Central memory CD8-positive, alpha-beta T cell (primary cell): ENCODE data around the gene RBM23.
A peak's percentile ranks its signal among the peaks of the same experiment; 100 is the strongest.
"Not testable (repeated sequence)": the region's sequence is repeated elsewhere in the genome, so short reads cannot be mapped to it uniquely, and the experiment has no call there.

ENCODE experiments used
- ATAC-seq: fragments of 150-1000 bp; cut with Tn5 transposase; replicated peaks from 2 replicates; pipeline ENCODE4 v1.10.0; 2022; ENCODE audit warnings: mild to moderate bottlenecking, moderate FRiP score, moderate number of reproducible peaks; ENCODE audit not compliant: poor library complexity, severe bottlenecking; ENCODE audit errors: extremely low read depth
- DNase-seq, 2 donors: peaks; one replicate each; pipeline ENCODE4 v3.0.0; 2021; ENCODE audit warnings: low spot score in 2 of 2
- H3K27ac Mint-ChIP-seq: one replicate; pipeline ENCODE4 v1.8.0; 2022; ENCODE audit warnings: low read depth, mild to moderate bottlenecking, moderate library complexity, mixed read lengths
- H3K27me3 Mint-ChIP-seq: one replicate; pipeline ENCODE4 v1.8.0; 2022; ENCODE audit warnings: mixed read lengths
- H3K36me3 Mint-ChIP-seq: one replicate; pipeline ENCODE4 v1.8.0; 2022; ENCODE audit warnings: mild to moderate bottlenecking, moderate library complexity, mixed read lengths; ENCODE audit not compliant: insufficient read depth
- H3K4me1 Mint-ChIP-seq: one replicate; pipeline ENCODE4 v1.8.0; 2022; ENCODE audit warnings: mixed read lengths
- H3K4me3 Mint-ChIP-seq: one replicate; pipeline ENCODE4 v1.8.0; 2022; ENCODE audit warnings: mild to moderate bottlenecking, moderate library complexity, mixed read lengths
- H3K9me3 Mint-ChIP-seq: one replicate; pipeline ENCODE4 v1.8.0; 2022; ENCODE audit warnings: mixed read lengths

The RBM23 gene

DNA sequence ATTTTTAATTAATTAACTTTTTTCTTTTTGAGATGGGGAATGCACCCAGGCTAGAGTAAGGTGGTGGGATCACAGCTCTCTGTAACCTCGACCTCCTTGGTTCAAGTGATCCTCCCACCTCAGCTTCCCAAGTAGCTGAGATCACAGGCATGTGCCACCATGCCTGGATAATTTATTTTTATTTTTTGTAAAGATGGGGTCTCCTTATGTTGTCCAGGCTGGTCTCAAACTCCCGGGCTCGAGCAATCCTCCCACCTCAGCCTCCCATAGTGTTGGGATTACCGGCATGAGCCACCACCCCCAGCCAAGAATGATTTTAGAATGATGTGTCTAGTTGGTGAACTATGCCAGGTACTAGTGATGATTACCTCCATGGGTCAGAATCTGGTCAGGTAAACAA is 54.0 kb downstream of the RBM23 start:
- no peak for ATAC-seq
- DNase-seq: no peak
- H3K4me3 Mint-ChIP-seq: no peak overlapping the region
- peaks cover 8% of the 10 kb centered on the region for H3K4me1 Mint-ChIP-seq
- no peaks in the 10 kb centered on the region for H3K9me3 Mint-ChIP-seq
- H3K36me3 Mint-ChIP-seq: no peaks in the 10 kb centered on the region
- H3K27ac Mint-ChIP-seq: no peak overlapping the region
- peaks cover 15% of the 10 kb centered on the region for H3K27me3 Mint-ChIP-seq

DNA sequence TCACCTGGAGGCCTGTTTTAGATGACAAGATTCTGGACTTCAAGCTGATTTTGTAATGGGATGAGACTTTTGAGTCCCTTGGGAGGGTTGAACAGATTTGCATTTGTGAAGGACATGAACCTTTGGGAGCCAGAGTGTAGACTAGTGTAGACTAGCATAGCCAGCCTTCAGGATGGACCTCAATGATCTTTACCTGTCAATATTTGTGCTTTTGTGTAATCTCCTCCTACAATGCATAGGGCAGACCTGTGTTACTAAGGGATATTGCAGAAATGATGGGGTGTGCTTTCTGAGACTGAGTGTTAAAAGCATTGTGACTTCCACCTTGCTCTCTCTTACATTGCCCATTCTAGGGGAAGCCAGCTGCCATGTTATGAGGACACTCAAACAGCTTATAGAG is 57.3 kb downstream of the RBM23 start:
- no peak for ATAC-seq
- Mint-ChIP-seq H3K4me1 (peaks cover 20% of the 10 kb centered on the region), H3K27me3 (peaks cover 31% of the 10 kb centered on the region), H3K27ac (no peak overlapping the region), H3K9me3 (no peaks in the 10 kb centered on the region), H3K36me3 (peaks cover 3% of the 10 kb centered on the region), H3K4me3 (no peak overlapping the region)
- DNase-seq: no peak

DNA sequence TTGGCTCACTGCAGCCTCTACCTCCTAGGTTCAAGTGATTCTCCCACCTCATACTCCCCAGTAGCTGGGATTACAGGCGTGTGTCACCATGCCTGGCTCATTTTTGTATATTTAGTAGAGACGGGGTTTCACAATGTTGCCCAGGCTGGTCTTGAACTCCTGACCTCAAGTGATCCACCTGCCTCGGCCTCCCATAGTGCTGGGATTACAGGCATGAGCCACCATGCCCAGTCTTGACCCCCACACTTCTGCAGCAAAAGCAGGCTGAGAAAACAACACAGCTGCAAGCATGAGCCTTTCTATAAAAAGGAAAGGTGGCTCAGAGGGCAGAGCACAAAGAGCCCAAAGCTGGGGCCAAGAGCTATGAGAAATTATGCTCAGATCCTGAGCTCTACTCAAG is 58.6 kb downstream of the RBM23 start:
- not testable (repeated sequence) for ATAC-seq, H3K4me3 Mint-ChIP-seq, H3K36me3 Mint-ChIP-seq, H3K9me3 Mint-ChIP-seq, DNase-seq, H3K27ac Mint-ChIP-seq
- H3K4me1 Mint-ChIP-seq: peaks cover 16% of the 10 kb centered on the region
- peaks cover 43% of the 10 kb centered on the region for H3K27me3 Mint-ChIP-seq

DNA sequence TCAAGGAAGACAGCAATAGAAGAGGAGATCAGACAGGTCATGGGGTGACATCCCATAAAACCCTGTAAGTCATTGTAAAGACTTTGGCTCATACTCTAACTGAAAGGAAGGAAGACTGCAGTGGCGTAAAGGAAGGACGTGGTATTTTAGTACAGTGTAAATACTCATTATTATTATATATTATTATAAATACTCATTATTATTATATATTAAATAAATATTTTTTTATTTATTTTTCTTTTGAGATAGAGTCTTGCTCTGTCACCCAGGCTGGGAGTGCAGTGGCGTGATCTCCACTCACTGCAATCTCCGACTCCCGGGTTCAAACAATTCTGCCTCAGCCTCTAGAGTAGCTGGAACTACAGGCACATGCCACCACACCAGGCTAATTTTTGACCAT is 62.5 kb downstream of the RBM23 start:
- no peak for ATAC-seq
- no peaks in the 10 kb centered on the region for H3K9me3 Mint-ChIP-seq
- peaks cover 42% of the 10 kb centered on the region for H3K27me3 Mint-ChIP-seq
- H3K27ac Mint-ChIP-seq: no peak overlapping the region
- DNase-seq: no peak
- H3K36me3 Mint-ChIP-seq: peaks cover 3% of the 10 kb centered on the region
- H3K4me3 Mint-ChIP-seq: no peak overlapping the region
- H3K4me1 Mint-ChIP-seq: peaks cover 27% of the 10 kb centered on the region

DNA sequence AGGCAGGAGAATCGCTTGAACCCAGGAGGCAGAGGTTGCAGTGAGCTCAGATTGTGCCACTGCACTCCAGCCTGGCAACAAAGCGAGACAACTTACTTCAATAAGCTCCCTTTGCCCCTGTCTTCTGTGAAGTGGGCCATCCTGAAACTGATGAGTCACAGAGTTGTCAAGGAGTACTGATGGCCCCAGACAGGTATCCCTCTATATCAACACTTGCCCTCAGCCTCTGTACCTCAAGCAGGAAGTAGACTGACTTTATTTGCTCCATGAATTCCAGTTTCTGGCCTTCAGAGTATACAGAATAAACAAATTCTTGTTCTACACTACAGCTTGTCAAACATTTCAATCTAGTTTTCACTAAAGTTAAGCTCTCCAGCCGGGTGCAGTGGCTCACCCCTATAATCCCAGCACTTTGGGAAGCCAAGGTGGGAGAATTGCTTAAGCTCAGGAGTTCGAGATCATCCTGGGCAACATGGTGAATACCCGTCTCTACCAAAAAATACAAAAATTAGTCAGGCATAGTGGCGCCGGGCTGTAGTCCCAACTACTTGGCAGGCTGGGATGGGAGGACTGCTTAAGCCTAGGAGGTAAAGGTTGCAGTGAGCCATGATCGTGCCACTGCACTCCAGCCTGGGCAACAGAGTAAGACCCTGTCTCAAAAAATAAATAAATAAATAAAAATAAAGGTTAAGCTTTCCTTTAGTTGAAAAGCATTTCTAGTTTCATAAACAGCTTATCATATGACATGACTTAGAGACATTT is 63.8 kb downstream of the RBM23 start:
- peaks cover 3% of the 10 kb centered on the region for H3K36me3 Mint-ChIP-seq
- no peak overlapping the region for H3K27ac Mint-ChIP-seq
- no peaks in the 10 kb centered on the region for H3K9me3 Mint-ChIP-seq
- H3K4me1 Mint-ChIP-seq: peaks cover 27% of the 10 kb centered on the region
- peaks cover 35% of the 10 kb centered on the region for H3K27me3 Mint-ChIP-seq
- H3K4me3 Mint-ChIP-seq: no peak overlapping the region
- no peak for DNase-seq
- no peak for ATAC-seq

DNA sequence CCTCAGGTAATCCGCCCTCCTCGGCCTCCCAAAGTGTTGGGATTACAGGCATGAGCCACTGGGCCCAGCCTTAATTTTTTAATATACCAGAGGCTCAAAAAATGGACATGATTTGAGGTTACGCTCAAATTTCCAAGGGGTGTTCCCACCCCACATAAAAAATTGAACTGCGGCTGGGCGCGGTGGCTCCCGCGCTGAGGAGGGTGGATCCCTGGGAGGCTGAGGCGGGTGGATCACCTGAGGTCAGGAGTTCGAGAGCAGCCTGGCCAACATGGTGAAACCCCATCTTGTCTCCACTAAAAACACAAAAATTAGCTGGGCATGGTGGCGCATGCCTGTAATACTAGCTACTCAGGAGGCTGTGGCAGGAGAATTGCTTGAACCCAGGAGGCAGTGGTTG is 64.7 kb downstream of the RBM23 start:
- H3K27ac Mint-ChIP-seq, H3K9me3 Mint-ChIP-seq, H3K4me3 Mint-ChIP-seq, DNase-seq, ATAC-seq, H3K36me3 Mint-ChIP-seq: not testable (repeated sequence)
- Mint-ChIP-seq H3K4me1 (peaks cover 27% of the 10 kb centered on the region), H3K27me3 (peaks cover 41% of the 10 kb centered on the region)

DNA sequence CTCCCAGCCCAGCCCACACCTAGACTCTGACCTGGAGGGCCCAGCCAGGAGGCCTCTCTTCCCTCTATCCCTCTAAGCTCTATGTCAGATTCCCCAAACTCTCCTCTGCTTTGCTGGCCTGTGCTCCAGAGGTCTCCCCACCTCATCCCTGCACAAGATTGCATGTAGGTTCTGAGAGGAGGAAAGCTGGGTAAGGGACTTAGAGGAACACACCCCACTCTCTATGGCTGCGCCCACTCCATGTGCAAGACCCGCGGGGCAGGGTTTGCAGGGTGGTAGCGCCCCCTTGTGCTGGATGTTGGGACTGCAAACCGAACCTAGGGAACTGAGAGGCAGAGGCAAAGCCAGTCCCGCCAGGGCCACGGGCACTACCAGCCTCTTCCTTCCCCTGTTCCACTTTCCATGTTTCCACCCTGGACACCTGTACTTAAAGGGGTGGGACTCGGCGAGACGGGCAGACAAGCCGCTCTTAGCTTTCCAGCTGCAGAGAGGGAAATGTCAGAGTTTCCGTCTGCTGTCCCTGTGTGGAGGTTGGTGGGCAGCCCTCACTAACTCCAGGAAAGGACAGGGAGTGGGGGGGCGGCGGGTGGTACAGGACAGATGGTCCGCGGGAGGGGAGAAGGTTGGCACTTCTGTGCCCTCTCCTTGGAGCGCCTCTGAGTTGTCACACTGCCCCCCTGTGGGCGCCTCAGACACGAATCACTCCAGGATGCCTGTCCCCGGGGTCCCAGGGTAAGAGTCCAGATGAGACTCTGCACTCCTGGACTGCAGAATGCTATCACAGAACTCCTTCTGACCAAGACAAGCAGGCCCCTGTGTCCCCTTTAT is 65.8 kb downstream of the RBM23 start:
- Mint-ChIP-seq H3K4me3 (peak overlapping the region; percentile 79), H3K27ac (no peak overlapping the region), H3K9me3 (no peaks in the 10 kb centered on the region), H3K4me1 (peaks cover 20% of the 10 kb centered on the region), H3K36me3 (peaks cover 2% of the 10 kb centered on the region), H3K27me3 (peaks cover 48% of the 10 kb centered on the region)
- peak; percentile 90 for ATAC-seq
- peak; percentile 81 to 98 for DNase-seq

DNA sequence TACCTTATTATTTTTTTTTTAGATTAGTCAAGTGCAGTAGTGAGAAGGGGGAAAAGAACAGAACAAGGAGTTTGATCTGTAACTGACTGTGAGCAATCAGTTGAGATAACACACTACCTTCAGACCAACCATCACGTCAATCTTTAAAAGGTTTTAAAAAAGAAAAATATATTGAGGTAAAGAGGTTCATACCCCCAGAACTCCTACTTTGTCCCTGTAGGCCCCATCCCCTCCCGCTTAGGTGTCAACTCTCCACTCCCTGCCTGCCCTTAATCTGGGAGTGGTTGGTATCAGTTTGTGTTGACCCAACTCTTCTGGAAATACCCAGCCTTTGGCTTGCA is 66.4 kb downstream of the RBM23 start:
- no peaks in the 10 kb centered on the region for H3K9me3 Mint-ChIP-seq
- peaks cover 2% of the 10 kb centered on the region for H3K36me3 Mint-ChIP-seq
- peak overlapping the region; percentile 79 for H3K4me3 Mint-ChIP-seq
- peaks cover 14% of the 10 kb centered on the region for H3K4me1 Mint-ChIP-seq
- ATAC-seq (no peak), DNase-seq (no peak)
- no peak overlapping the region for H3K27ac Mint-ChIP-seq
- H3K27me3 Mint-ChIP-seq: peaks cover 48% of the 10 kb centered on the region

DNA sequence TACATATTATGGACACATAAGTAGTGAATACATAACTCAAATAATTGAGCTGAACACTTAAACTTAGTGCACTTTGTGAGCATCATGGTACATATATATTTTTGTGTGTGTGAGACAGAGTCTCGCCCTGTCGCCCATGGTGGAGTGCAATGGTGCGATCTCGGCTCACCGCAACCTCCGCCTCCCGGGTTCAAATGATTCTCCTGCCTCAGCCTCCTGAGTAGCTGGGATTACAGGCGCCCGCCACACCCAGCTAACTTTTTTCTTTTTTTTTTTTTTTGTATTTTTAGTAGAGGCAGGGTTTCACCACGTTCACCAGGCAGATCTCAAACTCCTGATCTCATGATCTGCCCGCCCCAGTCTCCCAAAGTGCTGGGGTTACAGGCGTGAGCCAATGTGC is 66.8 kb downstream of the RBM23 start:
- ATAC-seq, H3K4me3 Mint-ChIP-seq, H3K27ac Mint-ChIP-seq, H3K36me3 Mint-ChIP-seq, H3K9me3 Mint-ChIP-seq, DNase-seq: not testable (repeated sequence)
- peaks cover 11% of the 10 kb centered on the region for H3K4me1 Mint-ChIP-seq
- peaks cover 48% of the 10 kb centered on the region for H3K27me3 Mint-ChIP-seq

DNA sequence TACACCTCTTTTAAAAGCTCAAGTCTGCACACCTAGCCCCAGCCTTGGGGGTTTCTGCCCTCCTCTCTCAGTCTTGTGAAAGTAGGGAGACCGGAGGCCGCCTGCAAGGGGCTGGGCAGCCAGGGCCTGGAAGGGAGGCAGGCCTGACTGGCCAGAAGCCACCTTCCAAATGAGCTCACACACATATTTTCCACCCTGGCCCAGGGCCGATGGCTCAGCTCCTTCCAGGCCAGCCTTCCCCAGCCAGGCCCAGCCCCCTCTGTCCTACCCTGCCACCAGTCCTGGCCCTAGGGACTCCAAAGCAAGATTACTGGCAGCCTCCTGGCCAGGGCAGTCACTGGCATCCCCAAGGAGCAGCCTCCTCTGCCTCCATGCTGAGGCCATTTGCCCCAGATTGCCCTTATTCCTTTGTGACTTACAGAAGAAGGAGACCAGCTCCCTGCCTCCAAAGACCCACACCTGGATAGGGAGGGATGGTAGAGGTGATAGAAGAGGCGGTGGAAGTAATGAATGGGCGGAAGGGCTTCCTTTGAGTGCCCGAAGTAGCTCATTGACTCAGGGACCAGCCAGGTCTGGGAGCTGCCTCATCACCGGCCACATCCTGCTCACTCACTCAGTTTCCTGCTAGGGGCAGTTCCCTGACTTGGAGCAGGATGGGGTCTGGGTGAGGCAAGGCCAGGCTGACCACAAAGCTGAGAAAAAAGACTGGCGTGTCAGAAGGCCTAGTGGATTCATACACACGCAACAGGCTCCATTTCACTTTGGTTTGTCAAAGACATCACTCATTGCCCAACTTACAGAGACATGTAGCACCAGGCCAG is 67.8 kb downstream of the RBM23 start:
- Mint-ChIP-seq H3K9me3 (no peaks in the 10 kb centered on the region), H3K27ac (no peak overlapping the region), H3K4me3 (no peak overlapping the region), H3K27me3 (peaks cover 52% of the 10 kb centered on the region), H3K36me3 (peaks cover 2% of the 10 kb centered on the region), H3K4me1 (peaks cover 11% of the 10 kb centered on the region)
- no peak for ATAC-seq
- no peak for DNase-seq

DNA sequence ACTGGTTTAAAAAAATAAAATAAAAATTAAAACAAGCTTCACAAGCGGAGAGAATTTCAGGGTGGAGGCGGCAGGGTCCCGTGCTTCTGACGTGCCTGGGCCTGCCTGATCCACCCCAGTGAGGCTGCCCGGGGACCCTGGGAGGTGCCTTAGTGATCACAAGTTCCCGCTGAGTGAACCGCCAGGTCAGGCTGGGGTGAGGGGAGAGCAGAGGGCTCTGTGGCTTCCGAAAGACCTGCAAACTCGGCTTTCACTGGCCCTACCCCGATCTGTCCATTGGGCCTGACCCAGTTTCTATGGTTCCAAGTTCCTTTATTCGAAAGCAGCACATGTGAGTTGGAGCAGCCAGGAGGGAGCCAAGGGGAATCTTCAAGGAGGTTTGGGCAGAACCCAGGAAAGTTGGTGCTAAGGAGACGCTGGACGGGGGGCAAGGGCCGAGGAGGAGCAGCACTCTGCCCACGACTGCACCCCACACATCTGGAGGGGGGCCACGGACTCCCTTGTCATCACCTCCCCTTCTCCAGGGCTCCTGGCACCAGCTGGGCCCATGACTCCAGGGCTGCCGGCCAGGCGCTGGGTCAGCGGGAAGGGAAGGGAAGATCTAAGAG is 69.6 kb downstream of the RBM23 start:
- no peak overlapping the region for H3K27ac Mint-ChIP-seq
- no peak for DNase-seq
- peaks cover 2% of the 10 kb centered on the region for H3K36me3 Mint-ChIP-seq

More for the DNA sequence above, 69.6 kb downstream of the RBM23 start:
- Mint-ChIP-seq H3K4me1 (peaks cover 11% of the 10 kb centered on the region), H3K27me3 (peaks cover 56% of the 10 kb centered on the region), H3K9me3 (no peaks in the 10 kb centered on the region), H3K4me3 (no peak overlapping the region)
- no peak for ATAC-seq
